ENCODE measurements around the gene NR3C1.

- no peak for TF ChIP-seq CTCF (IDR thresholded peaks at IDR 0.05)
- TF ChIP-seq EZH2 (IDR thresholded peaks at IDR 0.05; ENCODE audit: borderline replicate concordance, insufficient read depth, low read depth, low read length, poor library complexity, severe bottlenecking): no peak
Measured at GRCh38 chr5:143364061-143364460, 39.4 kb downstream of the NR3C1 start.
